HFF-Myc (cell line): ENCODE results near the gene TMEM106A.
A peak's percentile ranks its signal among the peaks of the same experiment; 100 is the strongest.
"Not testable (repeated sequence)": the region's sequence is repeated elsewhere in the genome, so short reads cannot be mapped to it uniquely, and the experiment has no call there.

Source experiments
- DNase-seq: peaks from one replicate; pipeline ENCODE4 v3.0.0-alpha.2; 2011; ENCODE audit warnings: low read depth; ENCODE audit errors: extremely low read depth
- H3K4me3 ChIP-seq: replicated peaks from 2 replicates; pipeline ENCODE4 v1.5.1; 2011; ENCODE audit warnings: low read depth, mild to moderate bottlenecking, control low read depth, low read length
- CTCF ChIP-seq: IDR thresholded peaks from 2 replicates; pipeline ENCODE4 v1.5.1; 2012; ENCODE audit warnings: mild to moderate bottlenecking, low read depth, low read length, control low read depth; ENCODE audit errors: missing control alignments

Gene TMEM106A

GRCh38 chr17:43211480-43212402 is at the start of gene TMEM106A:
TMEM106A (plus strand) TSS chr17:43211875; CDS start chr17:43213042, 1,167 bp downstream.
- peak; percentile 36 for DNase-seq
- H3K4me3 ChIP-seq = peak within 1 kb of the TSS; percentile 64
- TF ChIP-seq CTCF = peak; percentile 21

GRCh38 chr17:43165971-43166370 is 45.7 kb upstream of the TMEM106A start:
- not testable (repeated sequence) for H3K4me3 ChIP-seq, DNase-seq

- no peak for TF ChIP-seq CTCF
- H3K4me3 ChIP-seq = peak overlapping the region; percentile 83
- no peak for DNase-seq
These were observed 42.0 kb upstream of the TMEM106A start for GRCh38 chr17:43169561-43170139.

- H3K4me3 ChIP-seq = peak overlapping the region; percentile 83
- DNase-seq = peak; percentile 92
- no peak for TF ChIP-seq CTCF
These were observed 41.4 kb upstream of the TMEM106A start for GRCh38 chr17:43170140-43170765.

- TF ChIP-seq CTCF = peak; percentile 4
- H3K4me3 ChIP-seq = peak within 1 kb of the TSS; percentile 83
- DNase-seq = peak; percentile 95
These were observed 40.7 kb upstream of the TMEM106A start, which contains the start of gene NBR1 for GRCh38 chr17:43170766-43171585. NBR1 (plus strand) TSS chr17:43171214; CDS start chr17:43175800, 4,586 bp downstream.

- TF ChIP-seq CTCF = peak; percentile 21
- peak overlapping the region; percentile 83 for H3K4me3 ChIP-seq
- DNase-seq = peak; percentile 92
These were observed 39.8 kb upstream of the TMEM106A start for GRCh38 chr17:43171586-43172487.
